Right lobe of liver (tissue), 6 donors: Measurements from ENCODE around the gene SRRM3. TPM values are rescaled to one million over a fixed set of nuclear protein-coding genes. Genes with fewer than 3 reads are reported as not detected.
A peak's percentile ranks its signal among the peaks of the same experiment; 100 is the strongest.
"Not testable (repeated sequence)": the region's sequence is repeated elsewhere in the genome, so short reads cannot be mapped to it uniquely, and the experiment has no call there.

Source experiments
- ATAC-seq, 4 donors: fragments of 200-7000 bp; cut with Tn5 transposase; one replicate each; pipeline ENCODE4 v1.9.1; 2020; ENCODE audit warnings: mild to moderate bottlenecking in 4 of 4, moderate library complexity in 4 of 4
- DNase-seq, 3 donors: peaks; one replicate each; pipeline ENCODE4 v3.0.0-alpha.2; 2020
- H3K27ac ChIP-seq, 3 donors: fragments of 200-600 bp; one replicate each; pipeline ENCODE4 v1.8.0; 2022
- H3K27me3 ChIP-seq, 2 donors: fragments of 200-600 bp; one replicate each; pipeline ENCODE4 v1.8.0; 2022
- H3K36me3 ChIP-seq, 4 donors: fragments of 200-600 bp; sonication (generic) in 1 of 4; one replicate each; pipeline versions ENCODE4 v1.5.1 to v1.8.0; 2017 to 2022; ENCODE audit warnings: control low read depth in 1 of 4
- H3K4me1 ChIP-seq, 4 donors: fragments of 200-600 bp; sonication (generic) in 1 of 4; one replicate each; pipeline versions ENCODE4 v1.5.1 to v1.8.0; 2017 to 2022; ENCODE audit warnings: control low read depth in 1 of 4
- H3K4me3 ChIP-seq, 3 donors: fragments of 200-600 bp; one replicate each; pipeline ENCODE4 v1.8.0; 2022
- H3K9me3 ChIP-seq, 4 donors: fragments of 200-600 bp; sonication (generic) in 1 of 4; one replicate each; pipeline versions ENCODE4 v1.5.1 to v1.8.0; 2017 to 2022; ENCODE audit warnings: control low read depth in 1 of 4
- CTCF ChIP-seq, 4 donors: fragments of 200-600 bp in 3 of 4; fragments of 450-650 bp in 1 of 4; IDR thresholded peaks; one replicate each; pipeline versions ENCODE4 v1.5.1 to v1.8.0; 2016 to 2022; ENCODE audit warnings: antibody characterized with exemption in 4 of 4, mild to moderate bottlenecking in 2 of 4
- POLR2A ChIP-seq: fragments of 450-650 bp; IDR thresholded peaks from one replicate; pipeline ENCODE4 v1.6.1; 2017; ENCODE audit warnings: antibody characterized with exemption, mild to moderate bottlenecking
- WGBS: methylation state at CpG from one replicate; pipeline ENCODE4 v1.1.6; 2018; ENCODE audit warnings: low coverage, low lambda C conversion rate; ENCODE audit not compliant: insufficient coverage; ENCODE audit errors: missing lambda C conversion rate; 5-methylcytosine and 5-hydroxymethylcytosine counted together
- intact Hi-C, 2 donors: fragments of 100-400 bp; cut with DNase I; formaldehyde crosslinking; loops; one replicate each; pipeline versions ENCODE4 v1.11.2 to v1.14.1; 2022
- total RNA-seq, 6 experiments: library from RNA; depleted of rRNA in 2 of 6; stranded (reverse); fragments of >200 nt in 2 of 6; fragmentation: NEBNext Ultra II Directional in 3 of 6; extraction: Animal tissue kit (Norgen Biotek cat#: 25700) in 3 of 6; gene quantifications; one replicate each; pipeline versions ENCODE4 v1.1.0 to v1.2.4, GENCODE V29; 2016 to 2023
- donor health status: DM: no; HTN: yes; CAD: no.
- donor health status: DM: no; HTN: no; CAD: no.
- donor health status: DM: no; HTN: no; CAD: no.
- donor health status: DM: no; HTN: yes; CAD: no.
- donor health status: DM: no; HTN: yes; CAD: no.

Gene SRRM3
- total RNA-seq, 6 experiments from 2014 or later, result 0.14 to 0.37 (median 0.19) TPM; not detected in 2

GRCh38 chr7:76234282-76234584 is 32.5 kb downstream of the SRRM3 start:
- no peak for DNase-seq
- Histone ChIP-seq H3K4me3 (no peak overlapping the region), H3K27ac (no peak overlapping the region), H3K9me3 (no peaks in the 10 kb centered on the region), H3K27me3 (peaks cover 0 to 4% of the 10 kb centered on the region in 2 donors), H3K4me1 (no peaks in the 10 kb centered on the region), H3K36me3 (no peaks in the 10 kb centered on the region)
- no peak for ATAC-seq
- no CpG with 5 or more reads among the region's 4 CpGs for WGBS
- TF ChIP-seq POLR2A (no peak), CTCF (IDR thresholded peaks at IDR 0.05) (no peak)
- intact Hi-C loops, result no loop called here

GRCh38 chr7:76234931-76235441 is 33.3 kb downstream of the SRRM3 start:
- H3K27ac ChIP-seq, result no peak overlapping the region
- peak; percentile 62 to 72 (median 72) for DNase-seq
- no peak overlapping the region for H3K4me3 ChIP-seq
- no peaks in the 10 kb centered on the region for H3K9me3 ChIP-seq
- no peaks in the 10 kb centered on the region for H3K36me3 ChIP-seq
- WGBS, result 3% methylated on average over 11 of the region's 48 CpGs
- TF ChIP-seq CTCF (IDR thresholded peaks at IDR 0.05) (no peak), POLR2A (no peak)
- intact Hi-C loops, result no loop called here
- peaks cover 0 to 4% of the 10 kb centered on the region in 2 donors for H3K27me3 ChIP-seq
- peak; percentile 84 to 95 (median 90) for ATAC-seq
- no peaks in the 10 kb centered on the region for H3K4me1 ChIP-seq

- no peak overlapping the region for H3K4me3 ChIP-seq
- no peak overlapping the region for H3K27ac ChIP-seq
- H3K36me3 ChIP-seq, result no peaks in the 10 kb centered on the region
- ATAC-seq, result no peak
- peaks cover 0 to 4% of the 10 kb centered on the region in 2 donors for H3K27me3 ChIP-seq
- intact Hi-C loops, result no loop called here
- no peaks in the 10 kb centered on the region for H3K9me3 ChIP-seq
- whole genome bisulfite sequencing, result 56% methylated on average over 7 of the region's 8 CpGs
- DNase-seq, result no peak
- no peaks in the 10 kb centered on the region for H3K4me1 ChIP-seq
- TF ChIP-seq CTCF (IDR thresholded peaks at IDR 0.05) (no peak), POLR2A (no peak)
These were observed 34.5 kb downstream of the SRRM3 start for GRCh38 chr7:76236224-76236623.

DNA sequence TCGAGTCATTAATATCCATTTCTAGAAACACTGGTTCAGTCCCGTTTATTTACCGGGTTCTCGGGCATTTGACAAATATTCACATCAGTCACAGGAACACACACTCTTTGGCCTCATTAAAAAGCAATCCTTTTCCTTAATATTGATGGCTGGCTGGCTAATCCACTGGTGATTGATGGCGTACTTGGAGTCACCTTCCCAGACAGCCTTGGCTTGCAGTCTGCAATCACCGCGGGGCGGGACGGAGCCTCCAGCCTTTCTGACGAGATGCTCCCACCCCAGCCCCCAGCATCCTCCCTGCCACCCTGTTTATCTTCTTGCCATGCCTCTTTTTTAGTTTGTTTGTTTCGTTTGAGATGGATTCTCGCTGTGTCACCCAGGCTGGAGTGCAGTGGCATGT is 36.6 kb downstream of the SRRM3 start:
- no peaks in the 10 kb centered on the region for H3K36me3 ChIP-seq
- ATAC-seq, result no peak
- H3K9me3 ChIP-seq, result no peaks in the 10 kb centered on the region
- TF ChIP-seq CTCF (IDR thresholded peaks at IDR 0.05), result no peak
- TF ChIP-seq POLR2A, result no peak
- no peak overlapping the region for H3K27ac ChIP-seq
- no peak for DNase-seq
- no peaks in the 10 kb centered on the region for H3K4me1 ChIP-seq
- no peak overlapping the region for H3K4me3 ChIP-seq
- 29% methylated on average over 12 of the region's 12 CpGs for WGBS
- H3K27me3 ChIP-seq, result peaks cover 0 to 4% of the 10 kb centered on the region in 2 donors
- intact Hi-C loops, result no loop called here

DNA sequence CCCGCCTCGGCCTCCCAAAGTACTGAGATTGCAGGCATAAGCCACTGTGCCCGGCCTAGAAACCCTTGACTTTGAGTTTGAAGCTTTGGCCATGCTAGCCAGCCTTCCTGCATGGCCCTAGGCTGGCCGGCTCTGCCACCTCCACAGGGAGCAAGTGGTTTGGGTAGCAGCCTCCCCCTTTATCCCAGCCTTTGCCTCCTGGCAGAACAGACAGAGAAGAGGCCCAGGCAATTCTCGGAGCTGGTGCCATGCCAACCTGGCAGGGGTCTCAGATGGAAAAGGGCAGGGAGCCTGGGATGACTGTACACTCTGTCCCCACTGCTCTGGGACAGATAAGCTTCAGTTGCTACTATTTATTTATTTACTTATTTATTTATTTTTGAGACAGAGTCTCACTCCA is 39.4 kb downstream of the SRRM3 start:
- no peaks in the 10 kb centered on the region for H3K4me1 ChIP-seq
- no peak overlapping the region for H3K27ac ChIP-seq
- DNase-seq (no peak), ATAC-seq (no peak)
- H3K36me3 ChIP-seq, result no peaks in the 10 kb centered on the region
- no peaks in the 10 kb centered on the region for H3K27me3 ChIP-seq
- TF ChIP-seq CTCF (IDR thresholded peaks at IDR 0.05) (no peak), POLR2A (no peak)
- H3K9me3 ChIP-seq, result no peaks in the 10 kb centered on the region
- no peak overlapping the region for H3K4me3 ChIP-seq
- intact Hi-C loops, result no loop called here
- WGBS, result 87% methylated on average over 3 of the region's 5 CpGs

- WGBS, result 86% methylated on average over 5 of the region's 5 CpGs
- intact Hi-C loops, ATAC-seq, H3K9me3 ChIP-seq, H3K27ac ChIP-seq, H3K27me3 ChIP-seq, H3K36me3 ChIP-seq, H3K4me1 ChIP-seq, H3K4me3 ChIP-seq, DNase-seq: not testable (repeated sequence)
These were observed 40.9 kb downstream of the SRRM3 start for GRCh38 chr7:76242517-76243063.
